NCI-H460 (cell line): ENCODE results near the gene ANTXR1. TPM values are rescaled to one million over a fixed set of nuclear protein-coding genes. Genes with fewer than 3 reads are reported as not detected.
A peak's percentile ranks its signal among the peaks of the same experiment; 100 is the strongest.
"Not testable (repeated sequence)": the region's sequence is repeated elsewhere in the genome, so short reads cannot be mapped to it uniquely, and the experiment has no call there.

Source experiments
- DNase-seq: peaks from one replicate; pipeline ENCODE4 v3.0.0-alpha.2; 2016; ENCODE audit warnings: low read depth; ENCODE audit errors: extremely low read depth
- total RNA-seq: library from RNA; depleted of rRNA; stranded (reverse); fragments of >200 nt; shearing (Covaris generic); gene quantifications from 2 replicates; pipeline ENCODE4 v1.2.3, GENCODE V29; 2014

ANTXR1 gene
- total RNA-seq, 1 experiment from 2014 or later = 310 TPM

DNA sequence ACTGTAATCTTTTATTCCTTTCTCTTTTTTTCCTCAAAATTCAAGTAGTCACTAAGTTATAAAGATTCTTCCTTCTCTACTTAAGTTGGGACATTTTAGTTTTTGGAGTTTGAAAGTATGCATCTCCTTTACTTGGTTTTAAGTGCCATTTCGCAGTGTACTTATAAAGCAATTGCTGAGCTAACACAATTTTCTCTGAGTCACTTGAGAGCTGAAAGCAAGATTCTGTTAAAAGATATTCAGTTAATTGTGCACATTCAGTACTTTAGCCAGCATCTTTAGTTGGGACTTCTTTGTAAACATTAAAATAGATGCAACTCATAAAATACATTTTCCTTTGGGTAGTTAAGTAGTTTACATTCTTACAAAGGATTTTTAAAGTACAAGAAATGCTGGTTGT is 238.0 kb downstream of the ANTXR1 start:
- DNase-seq = no peak

DNA sequence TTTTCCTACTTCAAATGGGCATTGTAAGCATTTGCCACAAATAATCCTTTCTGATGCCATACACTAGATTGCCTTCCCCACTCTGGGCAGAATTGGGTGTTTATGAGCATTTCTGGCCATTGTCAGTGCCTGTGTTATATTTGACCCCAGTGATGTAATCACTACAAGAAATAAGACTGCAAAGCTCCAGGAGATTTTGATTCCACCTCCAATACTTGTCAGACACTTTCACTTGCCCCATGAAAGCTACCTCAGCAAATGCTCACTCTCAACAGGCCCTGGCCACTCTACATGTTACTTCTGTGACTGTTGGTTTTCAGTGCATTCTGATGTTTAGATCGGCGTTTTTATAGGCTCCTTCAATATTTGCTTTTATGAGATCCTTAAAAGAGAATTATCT is 239.0 kb downstream of the ANTXR1 start:
- DNase-seq = peak; percentile 33

DNA sequence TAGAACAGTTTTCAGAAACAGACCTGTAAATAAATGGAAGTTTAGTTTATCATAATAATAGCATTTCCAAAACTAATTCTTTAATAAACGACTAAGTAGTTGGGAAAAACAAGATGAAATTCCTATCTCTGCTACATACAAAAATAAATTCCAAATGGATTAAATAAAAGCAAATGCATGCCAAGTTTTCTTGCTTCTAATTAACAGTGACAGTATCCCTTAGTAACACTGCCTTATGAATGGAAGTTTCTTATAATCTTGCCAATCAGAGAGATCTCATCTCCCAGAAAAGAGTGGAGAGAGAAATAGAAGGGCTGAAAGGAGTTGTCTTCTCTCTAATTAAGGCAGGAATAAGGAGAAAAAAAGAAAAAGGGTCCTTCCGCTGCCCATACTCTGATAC is 240.1 kb downstream of the ANTXR1 start:
- peak; percentile 23 for DNase-seq

DNA sequence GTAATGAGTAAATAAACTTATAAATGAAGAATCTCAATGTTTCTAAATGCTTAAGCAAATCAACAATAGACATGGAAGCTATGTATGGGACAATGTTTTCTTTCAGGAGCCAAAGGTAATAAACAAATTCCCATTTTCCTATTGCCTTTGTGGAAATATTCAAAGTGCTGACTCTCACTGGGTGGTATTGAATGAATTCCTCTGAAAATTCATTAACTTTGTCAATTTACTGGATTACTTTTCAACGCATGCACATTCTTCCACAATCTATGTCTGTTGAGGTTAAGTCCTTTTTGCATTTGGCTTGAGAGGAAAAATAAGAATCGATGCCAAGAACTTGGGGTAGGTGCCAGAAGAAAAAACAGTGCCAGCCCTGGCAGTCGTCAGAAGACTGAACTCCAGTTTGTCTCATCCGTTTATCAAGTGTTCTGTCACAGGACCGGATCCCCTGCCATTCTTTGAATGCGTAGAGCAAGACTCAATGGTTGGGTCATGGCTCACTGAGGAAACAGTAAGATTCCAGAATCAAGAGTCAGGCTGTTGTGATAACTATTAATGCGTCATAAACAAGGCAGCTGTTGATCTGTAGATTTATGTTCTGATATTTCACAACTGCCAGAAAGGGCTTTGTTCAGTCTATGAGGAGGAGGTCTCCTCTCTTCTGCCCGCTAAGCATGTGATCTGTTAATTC is 240.8 kb downstream of the ANTXR1 start:
- DNase-seq = peak; percentile 100

DNA sequence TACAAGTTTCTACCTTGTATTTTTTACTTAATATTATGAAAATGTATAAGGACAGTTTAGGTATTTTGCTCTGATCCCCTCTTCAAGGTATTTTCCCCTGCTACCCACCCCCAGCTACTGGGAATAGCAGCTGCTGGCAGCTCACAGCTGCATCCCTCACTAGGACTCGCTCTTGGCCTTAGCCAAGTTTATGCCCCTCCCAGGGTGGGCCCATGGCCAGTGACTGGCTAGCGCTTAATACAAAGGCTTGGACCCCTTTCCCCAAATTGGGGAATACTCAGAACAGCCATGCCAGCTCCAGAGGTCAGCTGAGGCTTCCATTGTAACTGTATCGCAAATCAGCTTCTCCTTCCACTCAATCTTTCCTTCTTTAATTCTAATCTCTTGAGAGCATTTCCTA is 242.8 kb downstream of the ANTXR1 start:
- DNase-seq = no peak

DNA sequence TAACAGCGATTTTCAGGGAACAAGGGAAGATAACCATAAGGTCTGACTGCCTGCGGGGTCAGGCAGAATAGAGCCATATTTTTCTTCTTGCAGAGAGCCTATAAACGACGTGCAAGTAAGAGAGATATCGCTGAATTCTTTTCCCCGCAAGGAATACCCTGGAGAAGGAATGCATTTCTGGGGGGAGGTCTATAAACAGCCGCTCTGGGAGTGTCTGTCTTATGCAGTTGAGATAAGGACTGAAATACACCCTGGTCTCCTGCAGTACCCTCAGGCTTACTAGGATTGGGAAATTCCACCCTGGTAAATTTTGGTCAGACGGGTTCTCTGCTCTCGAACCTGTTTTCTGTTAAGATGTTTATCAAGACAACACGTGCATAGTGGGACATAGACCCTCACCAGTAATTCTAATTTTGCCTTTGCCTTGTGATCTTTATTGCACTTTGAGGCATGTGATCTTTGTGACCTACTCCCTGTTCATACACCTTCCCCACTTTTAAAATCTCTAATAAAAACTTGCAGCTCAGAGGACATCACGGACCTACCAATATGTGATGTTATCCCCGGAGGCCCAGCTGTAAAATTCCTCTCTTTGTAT is 247.1 kb downstream of the ANTXR1 start:
- DNase-seq = not testable (repeated sequence)

DNA sequence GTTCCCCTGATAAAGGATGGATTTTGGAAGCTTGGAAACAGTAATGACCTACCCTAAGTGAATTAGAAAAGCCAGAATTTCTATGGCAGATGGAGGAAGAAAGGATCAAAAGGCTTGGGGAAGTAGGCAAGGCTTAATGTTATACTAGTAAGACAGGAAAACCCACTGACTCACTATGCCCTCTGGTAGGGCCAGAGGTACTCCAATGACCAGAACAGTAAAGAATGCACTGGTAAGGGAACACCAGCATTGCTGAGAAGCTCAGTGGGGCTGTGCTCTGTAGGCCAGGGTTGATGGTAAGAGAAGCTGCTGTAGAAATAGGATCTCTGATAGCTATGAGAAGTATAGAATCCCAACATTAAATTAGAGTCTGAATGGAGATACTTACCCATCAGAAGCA is 247.7 kb downstream of the ANTXR1 start:
- DNase-seq = no peak

DNA sequence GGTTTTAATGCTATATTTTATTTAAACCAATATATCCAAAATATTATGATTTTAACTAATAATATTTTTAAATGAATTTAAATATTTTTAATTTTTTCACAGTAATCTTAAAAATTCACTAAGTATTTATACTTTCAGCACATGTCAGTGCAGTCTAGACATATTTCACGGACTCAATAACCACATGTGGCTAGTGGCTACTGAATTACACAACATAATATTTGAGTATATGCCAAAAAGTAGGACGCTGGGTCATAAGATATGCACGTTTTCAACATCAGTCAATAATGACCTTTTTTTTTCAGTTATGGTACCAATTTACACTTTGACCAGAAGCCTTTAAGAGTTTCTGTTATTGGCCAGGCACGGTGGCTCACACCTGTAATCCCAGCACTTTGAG is 256.4 kb downstream of the ANTXR1 start:
- no peak for DNase-seq

DNA sequence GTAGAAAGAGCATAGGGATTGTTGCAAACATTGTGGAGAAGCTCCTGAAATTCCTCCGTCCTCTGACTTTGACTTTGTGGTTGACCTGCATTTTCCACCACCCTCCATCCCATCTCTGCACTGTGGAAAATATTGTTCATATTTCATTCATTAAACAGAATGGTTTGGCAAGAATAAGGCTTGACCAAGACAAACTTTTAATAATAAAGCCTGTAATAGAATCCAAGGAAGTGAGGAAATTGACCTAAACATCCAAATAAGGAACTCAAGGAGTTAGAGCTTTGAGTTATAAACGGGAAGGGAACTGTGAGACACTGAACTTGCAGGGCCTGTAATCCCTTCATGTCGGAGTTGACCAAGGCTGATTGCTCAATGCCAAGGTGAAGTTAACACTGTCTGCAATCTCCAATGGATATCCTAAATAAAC is 258.9 kb downstream of the ANTXR1 start:
- DNase-seq = no peak

DNA sequence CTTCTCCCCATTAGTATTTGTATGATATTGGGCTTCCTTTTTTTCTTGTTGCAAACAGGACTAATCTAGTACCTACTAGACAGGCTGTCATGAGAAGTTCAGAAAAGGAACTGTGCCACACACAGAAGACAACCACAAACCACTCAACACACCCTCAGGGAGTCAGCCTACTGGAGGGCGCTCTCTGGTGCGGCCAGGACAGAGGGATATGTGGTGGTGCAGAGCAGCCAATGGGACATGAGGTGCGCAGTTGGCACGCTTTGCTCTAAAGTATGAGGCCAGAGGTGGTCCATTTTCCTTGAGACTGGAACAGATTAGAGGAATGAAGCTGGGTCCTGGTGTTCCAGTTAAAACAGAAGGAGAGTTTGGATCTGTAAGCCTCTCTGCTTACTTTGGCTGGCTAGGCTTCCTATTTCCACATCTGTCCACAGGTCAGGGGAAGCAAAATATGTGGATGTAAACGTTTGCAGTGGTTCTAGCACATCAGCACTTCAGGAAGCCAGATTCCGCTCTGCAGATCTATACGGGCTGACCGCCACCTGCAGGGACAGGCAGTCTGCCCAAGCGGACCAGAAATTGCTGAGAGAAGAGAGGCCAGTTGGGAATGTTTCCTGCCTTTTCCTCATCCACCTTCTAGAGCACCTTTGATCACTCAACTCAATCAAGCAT is 260.0 kb downstream of the ANTXR1 start:
- no peak for DNase-seq

DNA sequence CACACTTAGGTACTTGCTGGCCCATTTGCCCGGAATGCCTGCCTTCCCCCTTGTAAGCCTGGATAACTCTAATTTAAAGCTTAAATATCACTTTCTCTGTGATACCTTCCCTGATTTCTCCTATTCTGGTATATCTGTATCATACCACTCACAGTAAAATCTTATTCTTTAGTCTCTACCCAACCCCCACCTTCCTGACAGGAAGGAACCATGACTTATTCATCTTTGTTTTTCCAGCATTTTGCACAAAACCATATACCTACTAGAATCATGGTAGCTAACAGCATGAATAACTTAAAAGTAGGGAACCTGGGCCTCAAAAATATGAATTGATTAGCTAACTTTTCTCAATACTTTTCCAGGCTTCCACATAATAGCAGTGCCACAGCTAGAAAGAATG is 262.5 kb downstream of the ANTXR1 start:
- no peak for DNase-seq

DNA sequence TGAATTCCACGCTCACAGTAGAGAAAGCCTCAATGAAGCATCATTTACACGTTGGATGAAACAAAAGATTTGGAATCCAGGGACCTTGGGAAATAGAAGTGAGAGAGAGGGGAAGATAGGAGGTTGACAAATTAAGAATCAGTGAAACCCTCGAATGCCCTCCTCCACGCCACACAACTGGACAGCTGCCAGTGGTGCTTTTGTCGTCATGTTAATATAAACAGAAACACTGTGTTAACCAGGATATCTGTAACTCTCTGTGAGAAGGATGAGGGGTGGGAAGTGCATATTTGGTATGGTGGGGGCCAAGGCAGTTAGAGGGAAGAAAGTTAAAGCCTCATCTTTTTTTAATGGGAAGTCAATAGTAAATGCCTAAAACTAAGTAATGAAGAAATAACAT is 265.4 kb downstream of the ANTXR1 start:
- no peak for DNase-seq

DNA sequence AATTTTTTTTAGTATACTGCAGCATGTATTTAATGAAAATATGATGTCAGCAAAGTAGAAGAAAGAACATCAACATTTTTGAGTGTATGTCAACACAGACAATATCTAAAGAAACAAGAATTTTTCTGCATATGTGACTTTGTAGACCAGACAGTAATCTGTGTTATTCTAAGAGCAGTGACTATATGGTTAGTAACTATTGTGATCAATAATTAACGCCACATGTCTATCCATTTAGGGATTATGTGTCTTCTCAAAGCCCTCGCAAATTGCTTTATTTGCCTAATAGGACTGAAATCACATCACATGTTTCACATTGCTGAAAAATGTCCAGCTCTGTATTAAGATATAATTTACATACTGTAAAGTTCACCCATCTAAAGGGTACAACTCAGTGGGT is 266.2 kb downstream of the ANTXR1 start:
- no peak for DNase-seq

DNA sequence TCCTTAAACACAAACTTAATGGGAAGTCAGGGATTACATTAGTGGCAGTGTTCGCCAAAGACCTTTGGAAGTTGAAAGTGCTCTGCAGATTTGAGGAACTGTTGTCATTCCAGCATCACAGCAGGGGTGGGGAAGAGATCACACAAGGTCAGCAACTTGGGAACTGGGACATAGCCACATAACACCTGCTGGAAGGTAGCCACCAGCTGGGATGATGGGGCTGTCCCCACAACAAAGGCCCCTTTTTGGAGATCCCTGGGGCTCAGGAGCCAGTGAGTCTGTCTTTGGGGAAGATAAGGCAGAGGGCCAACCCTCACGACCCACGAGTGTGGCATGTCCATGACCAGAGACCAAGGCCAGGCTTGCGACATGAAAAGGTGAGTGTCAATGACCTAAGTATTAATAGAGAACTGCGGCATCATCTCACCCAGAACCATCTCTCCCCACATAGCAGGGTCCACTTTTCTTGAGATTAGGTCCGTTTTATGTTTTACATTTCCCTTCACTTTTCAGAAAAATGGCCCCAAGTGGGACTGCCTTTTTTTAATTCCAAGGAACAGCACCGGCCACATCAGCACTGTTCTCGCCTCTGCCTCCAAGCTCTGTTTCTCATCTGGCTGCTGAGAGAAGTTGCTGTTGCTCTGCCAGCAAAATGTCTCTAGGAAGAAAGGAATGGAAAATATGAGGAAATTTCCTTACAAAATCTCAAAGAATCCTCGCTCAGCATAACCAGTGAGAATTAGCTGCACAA is 267.1 kb downstream of the ANTXR1 start:
- DNase-seq = no peak

DNA sequence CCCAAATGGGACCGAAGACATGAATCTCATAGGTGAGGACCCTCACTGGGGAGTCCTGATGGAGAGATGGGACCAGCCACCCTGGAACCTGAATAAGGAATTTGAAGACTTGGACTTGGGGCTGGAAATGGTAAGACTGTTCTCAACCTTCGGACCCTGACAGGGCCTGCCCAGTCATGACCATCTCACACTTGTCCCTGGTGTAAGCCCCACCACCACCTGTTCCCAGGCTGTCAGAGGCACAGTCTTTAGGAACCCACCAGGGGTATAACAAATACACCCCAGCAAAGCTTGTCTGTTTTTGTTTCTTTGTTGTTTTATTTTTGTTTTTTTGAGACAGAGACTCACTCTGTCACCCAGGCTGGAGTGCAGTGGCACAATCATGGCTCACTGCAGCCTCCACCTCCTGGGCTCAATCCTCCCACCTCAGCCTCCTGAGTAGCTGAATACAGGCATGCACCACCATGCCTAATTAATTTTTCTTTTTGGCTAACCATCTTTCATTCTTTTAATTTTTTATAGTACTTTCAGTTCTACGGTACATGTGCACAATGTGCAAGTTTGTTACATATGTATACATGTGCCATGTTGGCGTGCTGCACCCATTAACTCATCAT is 267.9 kb downstream of the ANTXR1 start:
- DNase-seq = no peak

DNA sequence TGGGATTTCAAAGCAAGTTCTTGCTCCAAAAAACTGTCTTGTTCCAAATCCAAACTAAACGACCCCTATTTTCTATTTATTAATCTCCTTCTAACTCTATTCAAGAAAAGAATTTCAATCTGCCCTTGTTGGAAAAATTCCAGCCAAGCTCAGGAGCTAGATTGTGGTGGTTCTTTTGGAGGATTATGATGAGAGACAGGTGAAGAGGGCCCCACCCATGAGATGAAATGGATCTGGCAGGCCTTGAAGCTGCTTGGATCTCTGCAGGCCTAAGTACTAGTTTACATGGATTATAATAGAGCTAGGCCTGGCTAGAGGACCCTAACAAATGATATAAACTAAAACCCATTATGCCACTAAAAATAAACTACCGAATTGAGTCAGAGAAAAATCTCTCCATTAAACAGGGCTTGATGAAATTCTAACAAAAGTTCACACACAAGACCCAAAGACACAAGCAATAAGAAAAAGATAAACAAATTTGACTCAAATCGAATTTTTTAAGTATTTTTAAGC is 272.5 kb downstream of the ANTXR1 start:
- no peak for DNase-seq

DNA sequence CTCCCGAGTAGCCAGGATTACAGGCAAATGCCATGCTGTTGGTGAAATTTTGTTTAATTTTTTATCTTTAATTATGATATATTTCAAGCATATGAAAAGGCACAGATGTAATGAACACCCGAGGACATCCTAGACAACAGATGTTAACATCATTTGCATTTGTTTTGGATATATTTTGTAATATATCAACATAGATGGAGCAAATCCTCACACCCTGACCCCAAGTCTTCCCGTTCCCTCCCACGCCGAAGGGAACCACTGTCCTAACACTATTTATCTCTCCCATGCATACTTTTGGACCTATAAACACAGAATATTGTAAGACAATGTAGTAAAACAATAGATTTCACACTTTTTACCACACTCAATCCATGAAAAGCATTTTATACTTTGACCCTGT is 274.6 kb downstream of the ANTXR1 start:
- no peak for DNase-seq

DNA sequence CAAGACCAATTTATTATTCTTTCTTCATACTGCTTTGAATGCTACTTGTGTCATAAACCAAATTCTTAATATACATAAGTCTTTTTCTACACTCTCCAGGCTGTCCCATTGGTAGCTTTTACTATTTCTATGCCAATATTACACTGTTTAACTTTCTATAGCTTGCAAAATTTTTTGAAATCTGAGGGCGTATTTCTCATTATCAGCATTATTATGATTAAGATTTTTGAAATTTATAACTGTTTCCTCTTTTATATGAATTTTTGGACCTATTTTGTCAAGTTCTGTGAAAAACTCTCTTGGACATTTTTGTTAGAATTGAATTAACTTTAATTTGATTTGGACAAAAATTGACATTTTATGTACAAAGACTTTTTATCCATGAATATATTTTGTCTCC is 275.4 kb downstream of the ANTXR1 start:
- DNase-seq = no peak

DNA sequence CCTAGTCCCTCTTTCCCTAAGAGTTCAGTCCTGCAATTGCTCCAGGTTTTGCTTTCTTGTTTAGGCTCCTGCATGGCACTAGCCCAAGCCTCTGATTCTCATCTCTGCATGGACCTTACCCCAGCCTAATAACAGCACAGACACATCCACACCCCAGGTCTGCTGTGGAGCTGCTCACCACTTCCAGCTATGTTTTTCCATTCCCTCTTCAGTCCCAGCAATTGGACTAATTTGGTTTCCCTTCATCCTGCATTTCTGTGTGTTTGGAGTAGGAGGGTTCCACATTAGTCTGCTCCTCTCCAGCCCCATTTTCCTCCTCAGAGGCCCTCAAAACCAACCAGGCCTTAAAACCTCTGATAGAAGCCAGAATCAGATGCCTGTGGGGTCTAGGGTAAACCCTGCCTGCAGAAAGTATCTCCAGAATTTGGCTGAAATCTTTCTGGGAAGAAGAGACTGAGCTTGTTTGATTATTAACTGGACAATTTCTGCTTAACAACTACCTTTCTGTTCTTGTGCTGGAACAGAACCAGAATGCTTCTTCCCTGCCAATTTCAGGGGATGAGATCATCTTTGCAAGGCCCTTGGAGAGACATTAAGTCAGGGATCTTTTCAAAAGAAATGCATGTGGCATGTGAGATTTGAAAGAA is 278.1 kb downstream of the ANTXR1 start:
- DNase-seq = no peak

DNA sequence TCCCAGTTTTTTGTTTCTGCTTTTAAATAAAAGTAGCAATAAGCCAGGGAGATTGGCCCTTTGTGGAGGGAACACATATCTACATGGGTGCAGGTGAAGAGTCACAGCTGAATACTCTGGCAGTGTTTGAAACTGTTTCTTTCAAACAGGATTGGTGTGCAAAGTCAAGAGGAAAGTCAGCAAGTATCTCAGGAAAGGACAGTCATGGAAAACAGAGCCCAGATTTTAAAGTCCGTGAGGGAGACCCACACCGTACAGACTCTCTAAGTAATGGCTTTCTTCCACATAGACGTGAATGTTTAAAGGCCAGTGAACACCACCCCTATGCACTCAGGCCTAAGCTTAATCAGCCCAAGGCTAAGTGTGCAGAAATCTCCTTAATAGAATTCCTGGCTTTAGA is 278.7 kb downstream of the ANTXR1 start:
- DNase-seq = peak; percentile 84
